Kidney (tissue), 14 donors: Measurements from ENCODE around the gene COL4A4. TPM values are rescaled to one million over a fixed set of nuclear protein-coding genes. Genes with fewer than 3 reads are reported as not detected.

Source experiments
- DNase-seq, 5 donors: peaks; one replicate each; pipeline ENCODE4 v3.0.0-alpha.2; 2013 to 2020
- FAIRE-seq: peaks from 2 replicates; lab custom pipeline; 2012; peaks lifted over from hg19 to GRCh38; lab: Jason Lieb, UNC
- H3K27ac ChIP-seq, 2 donors: one replicate each; pipeline ENCODE4 v1.7.0; 2013; ENCODE audit warnings: low read depth in 2 of 2, low read length in 2 of 2, inconsistent platforms in 1 of 2
- H3K27me3 ChIP-seq: one replicate; pipeline ENCODE4 v1.7.1; 2013; ENCODE audit warnings: low read length, inconsistent platforms; ENCODE audit not compliant: control insufficient read depth, insufficient read depth
- H3K36me3 ChIP-seq, 3 donors: one replicate each; pipeline versions ENCODE4 v1.7.0 to v1.7.1; 2013; ENCODE audit warnings: low read length in 3 of 3, control low read depth in 1 of 3, inconsistent platforms in 1 of 3; ENCODE audit not compliant: insufficient read depth in 3 of 3, control insufficient read depth in 2 of 3
- H3K4me1 ChIP-seq, 3 donors: one replicate each; pipeline versions ENCODE4 v1.7.0 to v1.7.1; 2013; ENCODE audit warnings: low read length in 3 of 3, inconsistent platforms in 1 of 3, low read depth in 1 of 3; ENCODE audit not compliant: control insufficient read depth in 2 of 3, insufficient read depth in 2 of 3
- H3K4me3 ChIP-seq, 3 donors: one replicate each; pipeline versions ENCODE4 v1.7.0 to v1.8.1; 2013; ENCODE audit warnings: low read length in 3 of 3, control low read depth in 1 of 3, inconsistent platforms in 1 of 3
- H3K9ac ChIP-seq, 3 donors: one replicate each; pipeline versions ENCODE4 v1.7.0 to v1.7.1; 2013; ENCODE audit warnings: low read length in 3 of 3, control low read depth in 1 of 3, inconsistent platforms in 1 of 3
- H3K9me3 ChIP-seq, 3 donors: one replicate each; pipeline versions ENCODE4 v1.7.0 to v1.7.1; 2013; ENCODE audit warnings: low read length in 3 of 3, control low read depth in 1 of 3, inconsistent platforms in 1 of 3; ENCODE audit not compliant: control insufficient read depth in 2 of 3, insufficient read depth in 1 of 3
- intact Hi-C: fragments of 100-400 bp; cut with DNase I; formaldehyde crosslinking; loops from one replicate; pipeline ENCODE4 v1.11.1; 2022
- polyA plus RNA-seq: library from polyadenylated mRNA; stranded (reverse); fragments of 350-450 nt; fragmentation: Illumina TruSeq; extraction: RNeasy Lipid Tissue Mini Kit (QIAGEN cat#74804); gene quantifications from one replicate; pipeline ENCODE4 v1.2.3, GENCODE V29; 2014; ENCODE audit warnings: low read depth, low replicate concordance; ENCODE audit not compliant: insufficient read depth
- total RNA-seq: library from RNA; stranded (reverse); fragmentation: NEBNext Ultra II Directional; extraction: Animal tissue kit (Norgen Biotek cat#: 25700); gene quantifications from one replicate; pipeline ENCODE4 v1.2.1, GENCODE V29; 2021
- TF ChIP-seq, protein P1 (sequence below): IDR thresholded peaks from 3 replicates; pipeline ENCODE4 v1.5.1; 2012; ENCODE audit warnings: mild to moderate bottlenecking, moderate library complexity, borderline replicate concordance; ENCODE audit not compliant: insufficient read depth; ENCODE audit errors: extremely low read depth
- donor health status: control.
- donor health status: control.
- donor health status: control.
- donor health status: control.
- donor health status: control.
- donor health status: DM: yes; HTN: yes; CAD: no.
- donor health status: Normal renal cell carcinoma (clear cell type).

Gene COL4A4
- total and polyA plus RNA-seq, 2 donors from 2014 or later: 7.2 to 53.3 TPM

DNA sequence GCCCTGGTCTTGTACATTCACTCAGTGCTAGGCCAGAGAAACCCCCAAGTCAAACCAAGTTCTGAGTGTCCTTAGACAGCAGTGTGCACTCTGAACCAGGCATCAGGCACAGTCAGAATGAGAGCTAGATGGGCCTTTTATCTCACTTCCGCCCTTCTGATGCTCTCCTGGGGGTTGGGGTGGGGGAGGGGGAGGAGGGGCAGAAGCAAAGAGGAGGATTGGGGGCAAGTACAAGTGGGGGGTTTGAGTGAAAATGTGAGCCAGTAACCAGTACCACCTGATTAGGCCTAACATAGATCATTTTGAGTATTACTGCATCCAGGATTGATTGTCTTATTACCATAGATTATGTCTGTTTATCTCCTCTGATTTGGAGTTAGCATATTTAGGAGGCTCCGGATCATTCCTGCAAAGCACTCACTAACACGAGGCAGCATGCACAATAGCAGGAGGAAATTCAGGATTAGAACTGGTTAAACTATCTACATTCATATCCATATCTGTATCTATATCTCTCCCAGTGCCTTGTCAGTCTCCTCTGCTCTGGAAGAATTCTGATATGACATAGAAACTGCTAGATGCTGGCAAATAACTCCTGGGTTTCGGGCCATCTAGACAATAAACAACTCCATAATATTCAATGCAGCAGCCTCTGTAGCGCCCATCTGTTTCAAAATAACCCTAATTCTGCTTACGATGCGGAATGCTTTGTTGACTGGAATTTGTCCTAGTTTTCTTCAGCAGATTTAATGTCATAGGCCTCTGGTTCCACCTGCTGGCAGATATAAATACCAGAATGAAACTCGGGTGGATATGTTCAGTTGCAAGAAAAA is 179.0 kb downstream of the COL4A4 start:
- Histone ChIP-seq H3K27ac (peak overlapping the region in 1 of 2 donors; percentile 15), H3K9me3 (no peaks in the 10 kb centered on the region), H3K4me1 (peaks cover 0 to 5% (median 3%) of the 10 kb centered on the region in 3 donors), H3K27me3 (no peaks in the 10 kb centered on the region), H3K36me3 (no peaks in the 10 kb centered on the region), H3K4me3 (no peak overlapping the region), H3K9ac (peak overlapping the region in 1 of 3 donors; percentile 4)
- TF ChIP-seq, protein P1, sequence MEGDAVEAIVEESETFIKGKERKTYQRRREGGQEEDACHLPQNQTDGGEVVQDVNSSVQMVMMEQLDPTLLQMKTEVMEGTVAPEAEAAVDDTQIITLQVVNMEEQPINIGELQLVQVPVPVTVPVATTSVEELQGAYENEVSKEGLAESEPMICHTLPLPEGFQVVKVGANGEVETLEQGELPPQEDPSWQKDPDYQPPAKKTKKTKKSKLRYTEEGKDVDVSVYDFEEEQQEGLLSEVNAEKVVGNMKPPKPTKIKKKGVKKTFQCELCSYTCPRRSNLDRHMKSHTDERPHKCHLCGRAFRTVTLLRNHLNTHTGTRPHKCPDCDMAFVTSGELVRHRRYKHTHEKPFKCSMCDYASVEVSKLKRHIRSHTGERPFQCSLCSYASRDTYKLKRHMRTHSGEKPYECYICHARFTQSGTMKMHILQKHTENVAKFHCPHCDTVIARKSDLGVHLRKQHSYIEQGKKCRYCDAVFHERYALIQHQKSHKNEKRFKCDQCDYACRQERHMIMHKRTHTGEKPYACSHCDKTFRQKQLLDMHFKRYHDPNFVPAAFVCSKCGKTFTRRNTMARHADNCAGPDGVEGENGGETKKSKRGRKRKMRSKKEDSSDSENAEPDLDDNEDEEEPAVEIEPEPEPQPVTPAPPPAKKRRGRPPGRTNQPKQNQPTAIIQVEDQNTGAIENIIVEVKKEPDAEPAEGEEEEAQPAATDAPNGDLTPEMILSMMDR: peak; percentile 65
- DNase-seq (peak in 4 of 5 donors; percentile 50 to 93 (median 71)), FAIRE-seq (peak; percentile 94)
- intact Hi-C loops: no loop called here

DNA sequence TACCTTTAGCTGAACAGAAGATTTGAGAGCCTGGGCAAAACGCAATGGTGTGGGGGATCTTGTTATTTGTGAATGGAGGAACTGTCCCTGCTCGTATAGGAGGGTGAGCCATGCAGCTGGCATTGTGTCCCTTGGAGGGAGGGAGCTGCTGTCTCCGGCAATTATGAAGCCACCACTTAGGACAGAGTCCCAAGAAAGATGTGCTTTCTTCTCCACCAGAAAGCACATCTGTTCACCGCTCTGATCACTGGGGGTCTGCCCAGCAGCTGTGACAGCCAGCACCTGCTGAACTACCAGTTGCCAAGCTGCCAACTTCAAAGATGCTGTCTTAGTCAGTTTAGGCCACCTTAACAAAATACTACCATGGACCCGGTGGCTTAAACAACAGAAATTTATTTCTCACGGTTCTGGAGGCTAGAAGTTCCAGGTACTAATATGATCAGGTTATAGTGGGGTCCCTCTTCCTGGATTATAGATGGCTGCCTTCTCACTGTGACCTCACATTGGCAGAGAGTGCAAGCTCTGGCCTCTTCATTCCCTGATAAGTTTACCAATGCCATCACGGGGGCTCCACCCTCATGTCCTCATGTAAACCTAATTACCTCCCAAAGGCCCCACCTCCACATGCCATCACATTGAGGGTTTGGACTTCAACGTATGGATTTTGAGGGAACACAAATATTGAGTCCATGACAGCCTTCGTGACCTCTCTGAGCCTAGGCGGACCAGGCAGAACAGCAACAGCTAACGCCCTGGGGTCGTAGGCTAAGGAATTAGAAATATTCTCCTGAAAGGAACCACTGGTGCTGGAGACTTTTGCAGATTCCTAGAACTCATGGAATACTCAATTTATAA is 179.9 kb downstream of the COL4A4 start:
- intact Hi-C loops: no loop called here
- Histone ChIP-seq H3K27me3 (no peaks in the 10 kb centered on the region), H3K27ac (no peak overlapping the region), H3K4me3 (no peak overlapping the region), H3K9me3 (no peaks in the 10 kb centered on the region), H3K36me3 (no peaks in the 10 kb centered on the region), H3K4me1 (peaks cover 0 to 5% (median 3%) of the 10 kb centered on the region in 3 donors), H3K9ac (no peak overlapping the region)
- TF ChIP-seq, protein P1: no peak
- DNase-seq (no peak), FAIRE-seq (no peak)

DNA sequence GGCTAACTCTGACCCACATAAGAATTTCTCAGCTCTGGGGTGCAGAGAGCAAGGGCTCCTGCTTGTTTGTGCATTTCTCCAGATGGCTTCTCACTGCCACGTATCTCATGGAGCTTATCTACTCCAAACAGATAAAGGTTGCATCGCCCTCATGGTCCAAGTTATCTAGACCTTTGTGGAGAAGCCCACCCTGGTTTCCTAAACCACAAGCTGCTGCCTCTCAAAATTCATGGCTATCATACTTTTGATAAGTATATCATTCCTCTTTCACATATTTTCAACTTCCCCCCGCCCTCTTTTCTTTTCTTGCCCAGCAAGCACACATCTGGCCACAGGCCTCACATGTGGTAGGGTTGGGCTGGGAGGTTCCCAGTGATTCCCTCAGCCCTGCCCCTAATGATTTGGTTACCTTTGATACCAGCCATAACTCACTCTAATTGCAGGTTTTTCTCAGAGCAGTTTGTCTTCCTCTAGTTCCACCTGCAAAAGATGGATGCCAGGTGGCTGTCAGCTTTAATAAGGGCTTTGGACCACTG is 182.1 kb downstream of the COL4A4 start:
- no peaks in the 10 kb centered on the region for H3K27me3 ChIP-seq
- H3K4me3 ChIP-seq: no peak overlapping the region
- TF ChIP-seq, protein P1: no peak
- DNase-seq (no peak), FAIRE-seq (no peak)
- no peaks in the 10 kb centered on the region for H3K9me3 ChIP-seq
- no peaks in the 10 kb centered on the region for H3K36me3 ChIP-seq
- peaks cover 0 to 5% (median 3%) of the 10 kb centered on the region in 3 donors for H3K4me1 ChIP-seq
- H3K27ac ChIP-seq: no peak overlapping the region
- no peak overlapping the region for H3K9ac ChIP-seq
- intact Hi-C loops: no loop called here
